Inferior parietal cortex (tissue), 1 donor: Measurements from ENCODE around the gene CCDC57.

ENCODE experiments used
- DNase-seq: peaks from one replicate; pipeline ENCODE4 v3.0.0-alpha.2; 2016; ENCODE audit errors: extremely low spot score

Gene CCDC57

GRCh38 chr17:82061047-82061925 lies 151.4 kb downstream of the CCDC57 start:
- DNase-seq: no peak

- no peak for DNase-seq
These were observed 152.0 kb downstream of the CCDC57 start for GRCh38 chr17:82060614-82061013.

GRCh38 chr17:82060001-82060380 lies 152.7 kb downstream of the CCDC57 start:
- no peak for DNase-seq

GRCh38 chr17:82059272-82060000 lies 153.2 kb downstream of the CCDC57 start:
- DNase-seq: no peak

DNA sequence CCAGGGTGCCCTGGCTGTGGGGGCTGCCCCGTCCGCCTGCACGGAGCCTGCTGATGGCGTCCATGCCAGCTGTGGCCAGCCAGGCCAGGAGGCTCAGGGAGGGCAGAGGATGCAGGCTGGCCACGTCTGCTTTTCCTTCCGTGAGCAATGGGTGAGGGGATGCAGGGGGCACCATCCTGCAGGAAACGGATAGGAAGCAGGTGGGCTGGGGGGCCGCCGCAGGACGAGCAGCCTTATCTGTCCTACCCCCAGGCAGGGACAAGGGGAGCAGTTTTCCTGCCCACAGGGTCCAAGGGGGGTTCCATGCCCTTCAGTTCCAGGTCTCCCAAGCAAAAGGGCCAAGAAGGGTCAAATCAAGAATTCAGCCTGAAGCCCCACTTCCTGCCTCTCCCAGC lies 153.8 kb downstream of the CCDC57 start:
- DNase-seq: no peak

DNA sequence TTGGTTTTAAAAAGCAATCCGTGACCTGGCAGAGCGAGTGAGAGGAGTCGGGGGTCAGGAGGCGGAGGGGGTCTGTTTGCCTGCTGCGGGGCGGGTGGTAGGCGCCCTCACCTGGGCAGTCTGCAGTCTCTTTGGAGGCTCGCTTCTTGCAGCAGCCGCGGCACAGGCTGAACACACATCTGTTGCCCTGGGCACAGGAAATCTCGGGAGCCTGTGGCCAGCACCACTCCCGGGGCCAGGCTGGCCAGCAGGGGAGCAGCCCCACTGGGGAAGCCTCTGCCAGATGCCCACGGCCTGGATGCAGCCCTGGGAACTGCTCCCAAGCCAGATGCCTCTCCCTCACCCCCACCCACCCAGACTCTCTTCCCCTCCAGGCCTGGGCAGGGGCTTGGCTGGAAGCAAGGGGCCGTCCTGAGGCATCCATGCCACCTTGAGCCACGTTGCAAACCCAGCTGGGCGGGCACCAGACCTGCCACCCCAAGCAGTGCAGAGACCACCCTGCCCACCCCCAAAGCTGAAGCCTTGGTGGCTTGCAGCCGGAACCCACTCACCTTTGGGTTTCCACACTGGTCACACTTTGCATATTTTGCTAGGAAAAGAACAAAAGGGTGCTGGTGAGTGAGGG lies 154.3 kb downstream of the CCDC57 start:
- no peak for DNase-seq

GRCh38 chr17:82056729-82057621 lies 155.7 kb downstream of the CCDC57 start:
- no peak for DNase-seq

DNA sequence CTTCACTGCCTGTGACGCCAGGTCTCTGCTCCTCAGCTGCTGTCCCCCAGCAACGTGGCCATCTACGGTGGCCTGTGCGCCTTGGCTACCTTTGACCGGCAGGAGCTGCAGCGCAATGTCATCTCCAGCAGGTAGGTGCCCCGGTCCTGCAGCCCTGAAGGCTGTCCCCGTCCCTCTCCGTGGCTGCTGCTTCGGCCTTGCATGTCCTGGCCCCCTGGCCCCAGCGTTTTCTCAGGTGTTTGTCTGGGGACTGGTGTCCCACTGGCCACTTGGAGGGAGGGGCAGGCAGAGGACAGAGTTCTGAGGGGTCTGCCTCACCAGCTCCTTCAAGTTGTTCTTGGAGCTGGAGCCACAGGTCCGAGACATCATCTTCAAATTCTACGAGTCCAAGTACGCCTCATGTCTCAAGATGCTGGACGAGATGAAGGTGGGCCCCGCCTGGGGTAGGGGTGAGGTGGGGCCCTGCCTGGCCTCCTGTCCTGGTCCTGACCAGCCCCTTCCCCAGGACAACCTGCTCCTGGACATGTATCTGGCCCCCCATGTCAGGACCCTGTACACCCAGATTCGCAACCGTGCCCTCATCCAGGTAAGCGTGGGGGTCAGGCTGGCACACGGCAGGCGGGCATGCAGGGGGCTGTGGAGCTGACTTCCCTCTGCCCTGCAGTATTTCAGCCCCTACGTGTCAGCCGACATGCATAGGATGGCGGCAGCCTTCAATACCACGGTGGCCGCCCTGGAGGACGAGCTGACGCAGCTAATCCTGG lies 156.5 kb downstream of the CCDC57 start:
- no peak for DNase-seq

DNA sequence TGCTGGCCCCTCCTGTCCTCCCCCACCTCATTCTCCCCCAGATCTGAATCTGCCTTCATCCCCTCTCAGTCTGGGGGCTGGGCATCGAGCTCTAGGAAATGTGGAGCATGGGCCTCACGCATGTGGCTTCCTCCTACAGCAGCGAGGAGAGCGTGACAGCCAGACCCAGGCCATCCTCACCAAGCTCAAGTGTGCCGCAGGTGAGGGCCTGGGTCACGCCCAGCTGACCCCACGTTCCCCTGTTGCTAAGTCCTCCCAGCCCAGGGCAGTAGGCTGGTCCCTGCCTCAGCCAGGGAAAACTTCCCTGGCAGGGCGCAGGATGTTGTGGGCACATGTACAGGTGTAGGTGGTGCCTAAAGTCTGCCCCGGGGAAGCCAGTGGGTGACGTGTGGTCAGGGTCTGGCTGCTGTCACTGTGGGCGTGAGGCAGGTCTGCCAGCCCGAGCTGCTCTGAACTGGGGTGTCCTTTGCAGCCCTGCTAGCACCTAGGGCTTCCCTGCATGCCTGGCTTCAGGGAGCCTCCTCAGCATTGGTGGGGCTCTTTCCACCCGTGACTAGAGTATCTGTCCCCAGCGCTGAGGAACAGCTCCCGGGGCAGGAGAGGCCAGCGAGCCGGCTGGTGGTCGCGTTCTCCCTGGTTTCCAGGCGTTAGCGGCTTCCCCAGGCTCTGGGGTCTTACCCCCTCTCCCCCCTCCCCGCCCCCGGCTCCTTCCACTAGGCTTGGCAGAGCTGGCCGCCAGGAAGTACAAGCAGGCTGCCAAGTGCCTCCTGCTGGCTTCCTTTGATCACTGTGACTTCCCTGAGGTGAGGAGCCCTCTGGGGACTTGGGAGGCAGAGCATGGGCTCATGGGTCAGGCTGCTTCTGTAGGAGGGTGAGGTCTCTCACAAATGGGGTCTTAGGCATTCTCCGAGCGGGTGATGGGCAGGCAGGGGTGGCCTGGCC lies 157.3 kb downstream of the CCDC57 start:
- DNase-seq: no peak

DNA sequence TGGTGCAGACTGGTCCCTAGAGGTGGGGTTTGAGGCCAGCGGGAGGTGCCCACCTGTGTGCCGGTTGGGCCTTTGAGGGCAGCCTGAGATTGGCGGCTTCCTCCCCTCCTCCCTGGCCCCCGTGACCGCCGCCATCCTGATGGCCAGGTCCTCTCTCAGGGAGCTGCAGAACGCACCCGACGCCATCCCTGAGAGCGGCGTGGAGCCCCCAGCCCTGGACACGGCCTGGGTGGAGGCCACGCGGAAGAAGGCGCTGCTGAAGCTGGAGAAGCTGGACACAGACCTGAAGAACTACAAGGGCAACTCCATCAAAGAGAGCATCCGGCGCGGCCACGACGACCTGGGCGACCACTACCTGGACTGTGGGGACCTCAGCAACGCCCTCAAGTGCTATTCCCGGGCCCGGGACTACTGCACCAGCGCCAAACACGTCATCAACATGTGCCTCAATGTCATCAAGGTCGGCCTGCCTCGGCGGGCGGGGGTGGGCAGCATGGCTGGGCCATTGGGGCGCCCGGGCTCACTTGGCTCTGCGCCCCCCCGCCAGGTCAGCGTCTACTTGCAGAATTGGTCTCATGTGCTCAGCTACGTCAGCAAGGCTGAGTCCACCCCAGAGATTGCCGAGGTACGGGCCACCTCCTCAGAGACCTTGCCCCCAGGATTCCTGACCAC lies 158.2 kb downstream of the CCDC57 start:
- no peak for DNase-seq

GRCh38 chr17:82053556-82054263 lies 158.9 kb downstream of the CCDC57 start:
- DNase-seq: no peak

DNA sequence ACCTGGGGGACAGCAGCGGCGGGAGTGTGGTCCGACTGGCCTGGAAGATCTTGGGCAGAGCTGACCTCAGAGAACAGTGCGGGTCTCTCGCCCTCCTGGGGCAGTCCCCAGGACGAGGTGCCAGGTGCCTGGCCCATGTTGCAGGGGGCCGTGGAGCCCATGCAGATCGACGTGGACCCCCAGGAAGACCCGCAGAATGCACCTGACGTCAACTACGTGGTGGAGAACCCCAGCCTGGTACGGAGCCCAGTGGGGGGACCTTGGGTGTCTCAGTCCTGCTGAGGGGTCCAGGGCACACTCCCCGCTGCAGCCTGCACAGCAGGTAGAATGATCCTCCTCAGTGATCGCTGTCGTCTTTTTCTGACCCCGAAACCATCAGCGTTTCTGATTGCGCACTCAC lies 159.5 kb downstream of the CCDC57 start:
- no peak for DNase-seq

DNA sequence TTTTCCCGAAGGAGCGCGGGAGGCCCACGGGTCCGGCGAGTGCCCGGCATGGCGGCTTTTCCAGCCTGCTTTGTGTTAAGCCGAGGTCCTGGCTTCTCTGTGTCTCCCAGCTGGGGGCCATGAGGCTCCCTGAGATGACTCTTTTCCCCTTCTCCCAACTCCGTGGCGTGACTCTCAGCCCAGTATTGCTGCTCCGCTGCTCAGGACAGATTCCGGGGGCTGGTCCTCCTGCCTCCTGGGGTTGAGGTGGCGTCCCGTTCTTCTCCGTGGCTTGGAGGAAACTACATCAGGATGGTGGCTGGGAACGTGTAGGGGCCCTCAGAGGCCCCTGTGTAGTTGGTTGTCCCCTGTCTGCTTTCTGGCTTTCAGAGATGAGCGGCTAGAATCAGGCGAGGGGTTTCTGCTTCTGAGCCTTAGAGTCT lies 160.0 kb downstream of the CCDC57 start:
- no peak for DNase-seq

DNA sequence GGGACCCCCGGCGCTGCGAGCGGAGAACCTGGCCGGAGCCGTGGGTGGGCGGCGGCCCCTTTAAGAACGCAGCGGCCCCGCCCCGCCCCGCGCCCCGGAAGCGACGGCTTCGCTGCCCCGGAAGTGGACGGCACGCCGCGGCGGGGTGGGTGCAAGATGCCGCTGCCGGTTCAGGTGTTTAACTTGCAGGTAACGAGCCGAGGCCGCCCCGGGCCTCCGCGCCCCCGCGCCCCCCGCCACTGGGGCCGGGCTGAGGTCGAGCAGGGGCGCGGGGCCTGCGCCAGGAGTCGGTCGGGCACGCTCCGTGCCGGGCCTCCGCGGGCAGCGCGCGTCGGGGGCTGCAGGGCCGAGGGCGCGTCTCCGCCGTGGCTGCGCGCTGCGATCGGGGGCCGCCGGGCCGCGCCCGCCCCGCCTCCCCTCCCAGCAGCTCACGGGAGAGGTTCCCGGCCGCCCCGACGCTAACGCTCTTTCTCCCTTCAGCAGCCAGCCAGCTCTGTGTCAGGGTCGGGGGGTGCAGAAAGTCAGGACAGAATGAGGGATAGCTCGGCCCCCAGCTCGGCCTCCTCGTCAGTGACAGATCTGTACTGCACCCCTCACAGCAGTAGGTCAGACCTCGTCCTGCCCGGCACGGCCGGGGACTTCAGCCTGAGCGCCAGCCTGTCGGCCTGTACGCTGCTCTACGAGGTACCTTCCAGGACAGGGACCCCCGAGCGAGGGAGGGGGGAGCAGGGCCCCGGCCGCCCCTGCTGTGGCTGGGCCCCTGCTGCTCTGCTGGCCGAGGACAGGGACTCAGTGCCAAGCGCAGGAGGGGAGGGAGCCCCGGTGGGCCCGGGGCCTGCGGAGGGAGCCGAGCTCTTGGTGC lies 160.6 kb downstream of the CCDC57 start, which contains the start of the genes GPS1 and RFNG:
TSS of gene GPS1 (plus strand) at position 123 of the 862 bp plus-strand sequence. CDS start at position 157, 34 bp downstream.
TSS of gene RFNG (minus strand) at position 36 of the 862 bp plus-strand sequence. CDS start 45 bp downstream, outside the sequence.
- peak; percentile 69 for DNase-seq
